NCI-H2227 treated with DMSO at 0.1 percent for 48 hours (cell line): ENCODE measurements around the gene SPAG6.
"Not testable (repeated sequence)": the region's sequence is repeated elsewhere in the genome, so short reads cannot be mapped to it uniquely, and the experiment has no call there.

Experiments used
- DNase-seq: peaks from one replicate; lab custom pipeline; 2025; lab: John Stamatoyannopoulos, UW

Gene SPAG6

DNA sequence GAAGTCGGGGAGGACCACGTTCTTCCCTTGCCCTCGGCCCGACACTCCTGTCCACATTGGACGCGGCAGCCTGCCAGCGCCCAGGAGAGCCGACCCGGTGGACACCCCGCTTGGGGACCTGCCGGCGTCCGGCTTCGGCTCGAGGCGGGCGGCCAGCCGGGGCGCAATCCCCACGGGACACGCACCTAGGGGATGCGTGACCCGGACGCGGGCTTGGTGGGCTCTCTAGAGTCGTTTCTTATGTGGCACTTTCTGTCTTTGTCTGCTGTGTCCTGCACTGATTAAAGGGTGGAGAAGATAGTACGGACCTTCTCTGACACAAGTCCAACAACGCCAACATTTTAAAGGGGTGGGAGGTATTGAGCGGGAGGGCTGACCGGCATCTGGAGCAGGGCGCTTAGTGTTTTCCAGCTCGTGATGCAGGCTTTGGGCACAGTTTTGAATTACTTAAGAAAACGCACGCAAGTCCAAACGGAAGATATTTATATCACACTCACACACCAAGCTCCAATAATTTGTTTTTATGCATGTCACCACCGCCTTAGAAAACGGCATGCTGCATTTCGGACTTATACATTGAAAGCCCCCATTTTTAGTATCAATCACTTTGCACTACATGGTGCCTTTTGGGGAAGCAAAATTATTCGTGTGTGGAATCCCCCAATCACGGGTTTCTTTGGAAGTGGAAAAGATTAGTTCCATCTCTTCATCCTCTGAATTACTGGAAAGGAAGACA lies 3.9 kb upstream of the SPAG6 start:
- DNase-seq, result no peak

- no peak for DNase-seq
These were observed 3.4 kb upstream of the SPAG6 start for GRCh38 chr10:22341926-22342196.

DNA sequence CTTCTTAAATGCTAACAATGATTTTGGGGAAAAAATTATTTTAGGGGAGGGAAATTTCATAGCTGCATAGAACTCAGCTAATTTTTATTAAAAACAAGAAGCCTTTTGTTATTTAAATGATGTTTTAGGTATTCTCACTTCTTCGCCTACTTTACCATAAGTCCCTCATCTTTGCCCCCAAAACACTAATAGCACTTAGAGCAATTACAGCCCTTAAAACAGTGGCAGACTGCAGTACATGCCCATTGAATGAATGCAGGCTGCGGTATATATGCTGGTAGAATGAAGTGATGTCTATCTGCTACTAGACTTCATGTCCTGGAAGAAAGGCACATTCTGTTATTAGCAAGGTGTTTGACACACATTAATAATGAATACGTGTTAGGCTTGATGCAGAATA lies 2.9 kb upstream of the SPAG6 start:
- DNase-seq, result no peak

DNA sequence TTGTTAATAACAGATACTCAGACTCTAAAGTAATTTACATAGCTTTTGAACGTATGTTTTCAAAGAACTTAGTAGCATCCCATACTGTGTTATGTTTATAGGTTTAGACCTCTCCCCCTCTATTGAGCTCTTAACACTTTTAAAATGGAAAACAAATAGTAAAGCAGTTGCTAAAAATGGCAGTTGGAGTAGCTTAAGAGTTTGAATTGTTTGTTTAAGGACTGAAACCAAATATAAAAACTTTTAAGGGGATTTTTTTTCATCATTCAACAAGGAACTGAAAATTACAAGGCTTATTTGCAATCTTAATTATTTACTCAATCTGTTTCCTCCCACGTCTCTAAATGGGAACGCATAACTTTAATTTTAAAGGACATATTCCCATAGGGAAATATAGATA lies 1.6 kb upstream of the SPAG6 start:
- no peak for DNase-seq

- DNase-seq, result no peak
These were observed 1.0 kb upstream of the SPAG6 start for GRCh38 chr10:22344249-22344648.

- no peak for DNase-seq
These were observed 455 bp upstream of the SPAG6 start for GRCh38 chr10:22344781-22345300.

DNA sequence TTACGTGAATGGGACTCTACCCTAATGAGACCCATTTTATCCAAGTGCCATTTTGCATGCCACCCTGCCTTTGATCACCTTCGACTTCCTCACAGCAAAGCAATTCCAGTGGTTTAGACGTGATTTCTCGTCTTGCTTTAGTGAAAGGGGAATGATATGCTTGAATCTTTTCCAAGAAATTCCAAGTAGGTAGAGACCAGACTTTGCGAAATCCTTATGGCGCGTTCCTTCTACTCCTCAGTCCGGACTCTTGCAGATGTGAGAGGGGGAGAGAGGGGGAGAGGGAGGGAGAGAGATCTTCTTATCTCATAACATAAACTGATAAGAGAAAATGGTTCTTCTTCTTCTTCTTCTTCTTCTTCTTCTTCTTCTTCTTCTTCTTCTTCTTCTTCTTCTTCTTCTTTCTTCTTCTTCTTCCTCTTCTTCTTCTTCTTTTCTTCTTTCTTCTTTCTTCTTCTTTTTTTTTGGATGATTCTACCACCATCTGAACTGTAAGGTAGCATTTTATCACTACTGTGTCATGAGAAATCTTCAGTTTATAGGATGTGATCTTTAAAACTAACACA lies 883 bp downstream of the SPAG6 start:
- no peak for DNase-seq

DNA sequence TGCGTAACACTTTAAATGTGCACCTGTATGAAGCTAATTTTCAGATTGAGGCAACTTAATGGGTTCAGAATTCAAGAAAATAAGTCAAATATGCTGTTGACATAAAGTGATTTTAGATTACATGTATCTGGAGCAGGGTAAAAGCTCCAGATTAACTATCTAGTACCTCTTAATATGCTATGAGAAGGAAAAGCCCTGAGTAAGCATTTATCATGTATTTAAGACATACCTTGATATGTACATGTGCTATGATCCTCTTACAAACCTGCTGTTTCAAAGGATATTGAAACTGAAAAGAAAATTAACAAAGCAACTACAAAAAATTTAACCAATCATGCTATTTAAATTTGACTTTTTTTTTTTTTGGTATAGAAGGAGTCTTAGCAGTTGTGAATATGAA lies 4.5 kb downstream of the SPAG6 start:
- no peak for DNase-seq

- DNase-seq, result no peak
These were observed 5.9 kb downstream of the SPAG6 start for GRCh38 chr10:22351131-22351703.

GRCh38 chr10:22356324-22356873 lies 11.1 kb downstream of the SPAG6 start:
- no peak for DNase-seq

DNA sequence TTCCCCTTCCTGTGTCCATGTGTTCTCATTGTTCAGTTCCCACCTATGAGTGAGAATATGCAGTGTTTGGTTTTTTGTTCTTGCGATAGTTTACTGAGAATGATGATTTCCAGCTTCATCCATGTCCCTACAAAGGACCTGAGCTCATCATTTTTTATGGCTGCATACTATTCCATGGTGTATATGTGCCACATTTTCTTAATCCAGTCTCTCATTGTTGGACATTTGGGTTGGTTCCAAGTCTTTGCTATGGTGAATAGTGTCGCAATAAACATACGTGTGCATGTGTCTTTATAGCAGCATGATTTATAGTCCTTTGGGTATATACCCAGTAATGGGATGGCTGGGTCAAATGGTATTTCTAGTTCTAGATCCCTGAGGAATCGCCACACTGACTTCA lies 12.5 kb downstream of the SPAG6 start:
- DNase-seq, result not testable (repeated sequence)

GRCh38 chr10:22363305-22363704 lies 18.0 kb downstream of the SPAG6 start:
- DNase-seq, result no peak

DNA sequence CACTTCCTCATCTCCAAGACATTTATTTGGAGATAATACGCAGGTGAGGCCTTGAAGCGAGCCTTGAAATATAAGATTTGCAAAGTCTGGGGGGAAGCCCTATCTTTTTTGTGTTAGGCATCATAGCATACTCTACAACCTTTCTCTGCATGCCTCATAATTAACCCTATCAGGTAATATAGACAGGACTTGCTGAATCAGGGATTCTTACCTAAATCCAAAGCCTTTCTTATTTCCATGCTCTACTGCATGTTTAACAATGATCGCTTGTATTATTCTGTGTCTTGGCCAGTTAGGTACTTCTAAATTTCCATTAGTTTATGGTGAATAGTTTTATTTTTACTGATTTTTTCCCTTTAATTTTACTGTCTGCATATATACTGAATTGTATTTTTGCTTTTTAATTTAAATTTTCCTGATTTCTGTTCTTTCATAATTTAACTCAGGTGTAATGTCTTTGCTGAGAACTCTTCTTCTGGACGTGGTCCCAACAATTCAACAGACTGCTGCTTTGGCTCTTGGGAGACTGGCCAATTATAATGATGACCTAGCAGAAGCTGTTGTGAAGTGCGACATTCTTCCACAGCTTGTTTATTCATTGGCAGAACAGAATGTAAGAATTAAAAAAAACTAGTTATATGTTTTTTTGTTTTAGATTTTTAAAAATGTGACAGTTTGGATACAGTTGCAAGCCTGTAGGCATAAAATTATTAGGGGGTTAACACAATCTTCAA lies 19.3 kb downstream of the SPAG6 start:
- no peak for DNase-seq

GRCh38 chr10:22365233-22365632 lies 19.9 kb downstream of the SPAG6 start:
- no peak for DNase-seq

DNA sequence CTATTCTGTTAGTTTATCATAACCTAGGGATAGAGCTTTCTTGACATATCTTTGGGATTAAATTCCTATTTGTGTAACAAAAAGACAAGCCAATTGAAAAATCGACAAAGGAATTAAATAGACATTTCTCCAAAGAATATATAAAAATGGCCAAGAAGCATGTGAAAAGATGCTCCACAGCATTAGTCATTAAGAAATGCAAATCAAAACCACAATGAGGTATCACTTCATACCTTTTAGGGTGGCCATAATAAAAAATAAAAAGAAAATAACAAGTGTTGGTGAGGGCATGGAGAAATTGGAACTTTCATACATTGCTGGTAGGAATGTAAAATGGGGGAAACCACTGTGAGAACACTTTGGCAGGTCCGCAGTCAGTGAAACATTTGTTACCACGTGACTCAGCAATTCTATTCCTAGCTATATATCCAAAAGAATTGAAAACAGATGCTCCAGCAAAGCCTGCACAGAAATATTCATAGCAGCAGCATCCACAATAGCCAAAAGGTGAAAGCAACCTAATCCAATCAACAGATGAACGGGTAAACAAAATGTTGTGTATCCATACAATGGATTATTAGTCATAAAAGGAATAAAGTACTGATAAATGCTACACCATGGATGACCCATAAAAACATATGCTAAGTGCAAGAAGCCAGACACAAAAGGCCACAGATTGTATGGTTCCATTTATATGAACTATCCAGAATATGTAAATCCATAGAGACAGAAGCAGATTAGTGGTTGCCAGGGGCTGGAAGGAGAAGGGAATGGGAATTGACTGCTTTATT lies 20.5 kb downstream of the SPAG6 start:
- DNase-seq, result no peak

GRCh38 chr10:22366435-22366703 lies 21.1 kb downstream of the SPAG6 start:
- DNase-seq, result no peak

GRCh38 chr10:22366771-22367170 lies 21.5 kb downstream of the SPAG6 start:
- DNase-seq, result no peak

DNA sequence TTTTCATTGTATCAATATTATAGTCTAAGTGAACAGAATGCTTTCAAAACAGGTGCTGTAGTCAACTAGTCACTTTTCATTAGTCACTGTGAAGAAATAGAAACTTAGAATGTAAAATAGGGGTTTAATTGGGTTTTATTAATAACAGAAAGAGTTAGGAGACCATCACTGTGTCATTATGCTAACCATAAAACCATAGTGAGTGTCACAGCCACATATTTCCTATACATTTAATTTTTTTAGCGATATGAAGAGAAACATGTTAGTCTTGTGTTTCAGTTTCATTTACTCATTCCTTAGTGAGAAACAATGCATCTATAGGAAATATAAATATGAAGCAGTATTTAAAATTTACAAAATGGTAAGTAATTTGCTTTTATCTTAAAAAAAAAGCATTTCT lies 22.2 kb downstream of the SPAG6 start:
- DNase-seq, result no peak

GRCh38 chr10:22368402-22368801 lies 23.1 kb downstream of the SPAG6 start:
- DNase-seq, result no peak

GRCh38 chr10:22368981-22369380 lies 23.7 kb downstream of the SPAG6 start:
- DNase-seq, result no peak

DNA sequence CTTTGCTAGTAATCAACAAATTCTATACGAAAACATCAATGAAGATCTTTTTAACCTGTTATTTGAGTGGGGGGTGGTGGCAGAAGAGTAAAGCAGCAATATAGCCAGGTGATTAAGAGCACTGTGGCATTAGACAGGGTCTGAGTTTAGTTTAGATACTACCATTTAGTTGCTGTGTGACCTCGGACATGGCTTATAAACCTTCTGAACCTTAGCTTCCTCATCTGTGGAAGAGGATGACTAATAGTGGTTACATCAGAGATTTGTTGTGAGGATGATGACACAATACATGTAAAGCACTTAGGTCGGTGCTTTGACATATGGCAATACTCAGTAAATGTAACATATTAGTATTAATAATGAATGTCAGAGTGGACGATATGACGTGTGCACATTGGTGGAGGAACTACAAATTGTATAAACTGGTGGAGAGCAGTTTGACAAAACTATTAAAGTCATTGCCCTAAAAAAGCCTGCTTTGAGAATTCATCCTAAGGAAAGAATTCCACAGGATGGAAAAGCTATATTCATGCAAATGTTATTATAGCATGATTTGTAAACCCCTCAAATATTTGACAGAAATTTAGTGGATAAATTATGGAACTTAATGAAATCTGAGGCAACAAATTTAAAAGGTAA lies 24.3 kb downstream of the SPAG6 start:
- DNase-seq, result no peak

DNA sequence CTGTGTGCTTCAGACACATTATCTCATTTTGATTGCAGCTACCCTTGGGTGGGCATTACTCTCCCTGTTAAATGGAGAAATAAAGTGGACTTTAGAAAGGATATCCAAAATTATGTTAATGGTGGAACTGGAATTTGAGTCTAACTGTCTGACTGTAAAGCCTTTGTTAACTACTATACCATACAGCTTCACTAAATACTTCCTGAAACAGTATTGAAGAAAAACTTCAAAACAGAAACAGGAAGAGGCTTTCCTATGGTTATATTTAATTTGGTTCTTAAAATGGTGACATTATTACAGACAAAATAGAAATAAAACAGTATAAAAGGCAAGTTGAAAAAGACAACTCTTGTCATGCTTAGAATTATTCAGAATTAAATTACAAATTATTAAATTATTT lies 25.0 kb downstream of the SPAG6 start:
- DNase-seq, result no peak
